Measurements from ENCODE around the gene TMEM108. TPM values are rescaled to one million over a fixed set of nuclear protein-coding genes. Genes with fewer than 3 reads are reported as not detected.

TMEM108 gene
- polyA plus RNA-seq, 1 donor, result 2.8 TPM

GRCh38 chr3:133408366-133408765, 370.2 kb downstream of the TMEM108 start:
- WGBS (ENCODE audit: insufficient coverage, low lambda C conversion rate), result 94% methylated on average over 2 of the region's 2 CpGs
- no peak overlapping the region for H3K27ac ChIP-seq (ENCODE audit: low read length)
- no peaks in the 10 kb centered on the region for H3K4me1 ChIP-seq (ENCODE audit: control insufficient read depth, insufficient read depth, low read length)
- no peak for DNase-seq
- H3K4me3 ChIP-seq (ENCODE audit: low read length), result no peak overlapping the region
- peaks cover 15% of the 10 kb centered on the region for H3K27me3 ChIP-seq (ENCODE audit: control insufficient read depth, insufficient read depth, low read length)
- H3K36me3 ChIP-seq (ENCODE audit: control insufficient read depth, insufficient read depth, low read length), result no peaks in the 10 kb centered on the region
- no peaks in the 10 kb centered on the region for H3K9me3 ChIP-seq (ENCODE audit: control insufficient read depth, low read depth, low read length)

- no peaks in the 10 kb centered on the region for H3K9me3 ChIP-seq (ENCODE audit: control insufficient read depth, low read depth, low read length)
- DNase-seq, result no peak
- no peaks in the 10 kb centered on the region for H3K4me1 ChIP-seq (ENCODE audit: control insufficient read depth, insufficient read depth, low read length)
- 89% methylated on average over 2 of the region's 2 CpGs for WGBS (ENCODE audit: insufficient coverage, low lambda C conversion rate)
- peaks cover 15% of the 10 kb centered on the region for H3K27me3 ChIP-seq (ENCODE audit: control insufficient read depth, insufficient read depth, low read length)
- H3K27ac ChIP-seq (ENCODE audit: low read length), result no peak overlapping the region
- H3K4me3 ChIP-seq (ENCODE audit: low read length), result no peak overlapping the region
- no peaks in the 10 kb centered on the region for H3K36me3 ChIP-seq (ENCODE audit: control insufficient read depth, insufficient read depth, low read length)
Measured at GRCh38 chr3:133408961-133409360, 370.8 kb downstream of the TMEM108 start.

- no peaks in the 10 kb centered on the region for H3K36me3 ChIP-seq (ENCODE audit: control insufficient read depth, insufficient read depth, low read length)
- H3K27ac ChIP-seq (ENCODE audit: low read length), result no peak overlapping the region
- peaks cover 15% of the 10 kb centered on the region for H3K27me3 ChIP-seq (ENCODE audit: control insufficient read depth, insufficient read depth, low read length)
- H3K4me1 ChIP-seq (ENCODE audit: control insufficient read depth, insufficient read depth, low read length), result no peaks in the 10 kb centered on the region
- no peaks in the 10 kb centered on the region for H3K9me3 ChIP-seq (ENCODE audit: control insufficient read depth, low read depth, low read length)
- WGBS (ENCODE audit: insufficient coverage, low lambda C conversion rate), result no CpG with 5 or more reads among the region's 17 CpGs
- H3K4me3 ChIP-seq (ENCODE audit: low read length), result no peak overlapping the region
- DNase-seq, result no peak
Measured at GRCh38 chr3:133410191-133410892, 372.2 kb downstream of the TMEM108 start.

- no peak overlapping the region for H3K4me3 ChIP-seq (ENCODE audit: low read length)
- no peaks in the 10 kb centered on the region for H3K36me3 ChIP-seq (ENCODE audit: control insufficient read depth, insufficient read depth, low read length)
- no peak for DNase-seq
- H3K9me3 ChIP-seq (ENCODE audit: control insufficient read depth, low read depth, low read length), result no peaks in the 10 kb centered on the region
- WGBS (ENCODE audit: insufficient coverage, low lambda C conversion rate), result 91% methylated on average over 4 of the region's 26 CpGs
- H3K27ac ChIP-seq (ENCODE audit: low read length), result no peak overlapping the region
- peaks cover 15% of the 10 kb centered on the region for H3K27me3 ChIP-seq (ENCODE audit: control insufficient read depth, insufficient read depth, low read length)
- no peaks in the 10 kb centered on the region for H3K4me1 ChIP-seq (ENCODE audit: control insufficient read depth, insufficient read depth, low read length)
Measured at GRCh38 chr3:133412183-133413132, 374.3 kb downstream of the TMEM108 start.

GRCh38 chr3:133413161-133414020, 375.2 kb downstream of the TMEM108 start:
- Histone ChIP-seq H3K4me1 (ENCODE audit: control insufficient read depth, insufficient read depth, low read length) (no peaks in the 10 kb centered on the region), H3K27me3 (ENCODE audit: control insufficient read depth, insufficient read depth, low read length) (peaks cover 15% of the 10 kb centered on the region), H3K36me3 (ENCODE audit: control insufficient read depth, insufficient read depth, low read length) (no peaks in the 10 kb centered on the region), H3K27ac (ENCODE audit: low read length) (no peak overlapping the region), H3K9me3 (ENCODE audit: control insufficient read depth, low read depth, low read length) (no peaks in the 10 kb centered on the region), H3K4me3 (ENCODE audit: low read length) (no peak overlapping the region)
- DNase-seq, result peak; percentile 26 to 50
- WGBS (ENCODE audit: insufficient coverage, low lambda C conversion rate), result 0% methylated on average over 1 of the region's 17 CpGs

GRCh38 chr3:133414021-133414392, 375.8 kb downstream of the TMEM108 start:
- 58% methylated on average over 2 of the region's 4 CpGs for WGBS (ENCODE audit: insufficient coverage, low lambda C conversion rate)
- Histone ChIP-seq H3K27ac (ENCODE audit: low read length) (no peak overlapping the region), H3K9me3 (ENCODE audit: control insufficient read depth, low read depth, low read length) (no peaks in the 10 kb centered on the region), H3K36me3 (ENCODE audit: control insufficient read depth, insufficient read depth, low read length) (no peaks in the 10 kb centered on the region), H3K27me3 (ENCODE audit: control insufficient read depth, insufficient read depth, low read length) (peaks cover 15% of the 10 kb centered on the region), H3K4me3 (ENCODE audit: low read length) (no peak overlapping the region), H3K4me1 (ENCODE audit: control insufficient read depth, insufficient read depth, low read length) (no peaks in the 10 kb centered on the region)
- DNase-seq, result no peak

GRCh38 chr3:133418361-133418760, 380.2 kb downstream of the TMEM108 start:
- Histone ChIP-seq H3K4me1 (ENCODE audit: control insufficient read depth, insufficient read depth, low read length) (no peaks in the 10 kb centered on the region), H3K27ac (ENCODE audit: low read length) (no peak overlapping the region), H3K36me3 (ENCODE audit: control insufficient read depth, insufficient read depth, low read length) (no peaks in the 10 kb centered on the region), H3K4me3 (ENCODE audit: low read length) (no peak overlapping the region), H3K9me3 (ENCODE audit: control insufficient read depth, low read depth, low read length) (no peaks in the 10 kb centered on the region), H3K27me3 (ENCODE audit: control insufficient read depth, insufficient read depth, low read length) (no peaks in the 10 kb centered on the region)
- DNase-seq, result no peak
- no CpG with 5 or more reads among the region's 7 CpGs for WGBS (ENCODE audit: insufficient coverage, low lambda C conversion rate)

GRCh38 chr3:133419151-133419909, 381.1 kb downstream of the TMEM108 start:
- Histone ChIP-seq H3K4me1 (ENCODE audit: control insufficient read depth, insufficient read depth, low read length) (no peaks in the 10 kb centered on the region), H3K27ac (ENCODE audit: low read length) (no peak overlapping the region), H3K36me3 (ENCODE audit: control insufficient read depth, insufficient read depth, low read length) (no peaks in the 10 kb centered on the region), H3K9me3 (ENCODE audit: control insufficient read depth, low read depth, low read length) (no peaks in the 10 kb centered on the region), H3K4me3 (ENCODE audit: low read length) (no peak overlapping the region), H3K27me3 (ENCODE audit: control insufficient read depth, insufficient read depth, low read length) (no peaks in the 10 kb centered on the region)
- no peak for DNase-seq
- 100% methylated on average over 1 of the region's 15 CpGs for WGBS (ENCODE audit: insufficient coverage, low lambda C conversion rate)

- Histone ChIP-seq H3K36me3 (ENCODE audit: control insufficient read depth, insufficient read depth, low read length) (no peaks in the 10 kb centered on the region), H3K9me3 (ENCODE audit: control insufficient read depth, low read depth, low read length) (no peaks in the 10 kb centered on the region), H3K27ac (ENCODE audit: low read length) (no peak overlapping the region), H3K27me3 (ENCODE audit: control insufficient read depth, insufficient read depth, low read length) (peaks cover 14% of the 10 kb centered on the region), H3K4me3 (ENCODE audit: low read length) (no peak overlapping the region), H3K4me1 (ENCODE audit: control insufficient read depth, insufficient read depth, low read length) (no peaks in the 10 kb centered on the region)
- 80% methylated on average over 1 of the region's 9 CpGs for WGBS (ENCODE audit: insufficient coverage, low lambda C conversion rate)
- DNase-seq, result no peak
Measured at GRCh38 chr3:133424937-133425869, 387.0 kb downstream of the TMEM108 start.
